GM18502 (cell line): ENCODE data around the gene BACE2.
"Not testable (repeated sequence)": the region's sequence is repeated elsewhere in the genome, so short reads cannot be mapped to it uniquely, and the experiment has no call there.

Source experiments
- ATAC-seq: cut with Tn5 transposase; IDR thresholded peaks from one replicate; pipeline ENCODE4 v1.9.1; 2021; ENCODE audit warnings: mild to moderate bottlenecking; ENCODE audit not compliant: unreplicated experiment, poor library complexity

BACE2 gene

DNA sequence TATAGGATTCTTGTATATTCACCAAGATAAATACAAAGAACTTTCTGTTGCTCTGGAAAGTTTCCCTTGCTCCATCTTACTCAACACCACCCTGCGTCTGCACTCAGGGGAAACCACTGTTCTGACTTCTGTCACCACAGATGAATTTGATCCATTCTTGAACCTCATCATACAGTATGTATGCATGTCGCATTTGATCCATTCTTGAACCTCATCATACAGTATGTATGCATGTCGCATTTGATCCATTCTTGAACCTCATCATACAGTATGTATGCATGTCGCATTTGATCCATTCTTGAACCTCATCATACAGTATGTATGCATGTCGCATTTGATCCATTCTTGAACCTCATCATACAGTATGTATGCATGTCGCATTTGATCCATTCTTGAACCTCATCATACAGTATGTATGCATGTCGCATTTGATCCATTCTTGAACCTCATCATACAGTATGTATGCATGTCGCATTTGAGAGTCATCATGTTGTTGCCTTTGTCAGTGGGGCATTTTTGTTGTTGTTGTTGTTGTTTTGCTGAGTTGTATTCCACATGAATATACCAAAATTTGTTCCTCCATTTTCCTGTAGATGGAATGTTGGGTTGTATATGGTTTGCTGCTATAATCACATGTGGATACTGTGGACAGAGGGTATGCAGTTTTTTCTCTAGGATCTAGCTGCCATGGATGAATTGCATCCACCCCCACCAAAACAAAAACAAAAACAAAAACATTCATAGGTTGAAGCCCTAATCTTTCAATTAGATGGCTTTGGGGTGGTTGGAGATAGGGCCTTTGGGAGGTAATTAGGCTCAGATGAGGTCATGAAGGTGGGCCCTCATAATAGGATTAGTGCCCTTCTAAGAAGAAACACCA is 145.6 kb downstream of the BACE2 start:
- ATAC-seq, result not testable (repeated sequence)

GRCh38 chr21:41315726-41316125 is 147.8 kb downstream of the BACE2 start:
- ATAC-seq, result no peak

DNA sequence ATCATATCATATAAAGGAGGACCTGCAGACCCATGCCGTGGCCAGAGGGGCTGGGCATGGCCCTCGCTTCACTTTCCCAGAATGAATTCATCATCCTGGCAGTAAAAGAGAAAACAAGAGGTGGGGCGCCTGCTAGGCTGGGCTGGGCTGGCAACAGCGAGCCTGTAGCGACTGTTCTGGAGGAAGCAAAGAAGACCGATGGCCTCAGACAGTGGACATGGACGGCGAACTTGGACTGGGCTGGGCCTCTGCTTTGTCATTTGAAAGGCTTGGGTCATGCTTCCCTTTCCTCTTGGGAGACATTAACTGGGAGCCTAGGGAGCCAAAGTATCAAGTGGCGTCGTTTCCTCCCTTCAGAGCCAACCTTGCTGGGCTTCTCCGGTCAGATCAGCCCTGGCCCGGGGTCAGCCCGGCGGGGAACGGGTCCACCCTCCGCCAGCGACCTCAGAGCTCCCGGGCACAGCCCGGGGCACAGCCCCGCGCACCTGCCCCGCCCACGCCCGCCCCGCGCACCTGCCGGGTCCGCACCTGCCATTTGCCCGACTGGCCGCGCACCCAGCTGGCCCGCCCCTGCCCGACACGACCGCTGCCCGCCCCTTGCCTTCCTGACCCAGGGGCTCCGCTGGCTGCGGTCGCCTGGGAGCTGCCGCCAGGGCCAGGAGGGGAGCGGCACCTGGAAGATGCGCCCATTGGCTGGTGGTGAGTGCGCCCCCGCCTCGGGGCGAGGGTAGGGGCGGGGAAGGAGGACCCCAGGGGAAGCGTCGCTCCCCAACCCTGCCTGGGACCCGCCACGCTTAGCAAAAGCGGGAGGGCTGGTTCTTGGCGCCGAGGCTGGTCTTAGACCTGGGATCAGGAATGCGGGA is 148.5 kb downstream of the BACE2 start, which contains the start of gene FAM3B:
Gene FAM3B, plus strand, starts transcription at position 602 of the 863 bp plus-strand sequence. Its CDS starts 79 bp downstream, at position 681.
- ATAC-seq, result no peak

DNA sequence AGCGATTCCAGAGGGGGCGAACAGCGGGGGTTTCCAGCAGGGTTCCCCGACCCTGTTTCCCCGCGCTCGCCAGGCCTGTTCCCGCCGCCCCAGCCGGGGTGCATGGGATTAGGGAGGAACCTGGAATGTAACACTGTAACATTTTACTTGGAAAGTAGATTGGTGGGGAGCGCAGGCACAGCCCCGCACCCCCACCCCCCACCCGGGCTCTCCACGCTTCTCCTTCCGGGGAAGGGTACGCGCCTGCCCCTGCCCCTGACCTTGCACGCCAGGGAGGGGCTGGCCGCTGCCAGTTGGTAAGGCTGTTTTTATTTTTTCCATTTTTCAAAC is 149.1 kb downstream of the BACE2 start:
- no peak for ATAC-seq

DNA sequence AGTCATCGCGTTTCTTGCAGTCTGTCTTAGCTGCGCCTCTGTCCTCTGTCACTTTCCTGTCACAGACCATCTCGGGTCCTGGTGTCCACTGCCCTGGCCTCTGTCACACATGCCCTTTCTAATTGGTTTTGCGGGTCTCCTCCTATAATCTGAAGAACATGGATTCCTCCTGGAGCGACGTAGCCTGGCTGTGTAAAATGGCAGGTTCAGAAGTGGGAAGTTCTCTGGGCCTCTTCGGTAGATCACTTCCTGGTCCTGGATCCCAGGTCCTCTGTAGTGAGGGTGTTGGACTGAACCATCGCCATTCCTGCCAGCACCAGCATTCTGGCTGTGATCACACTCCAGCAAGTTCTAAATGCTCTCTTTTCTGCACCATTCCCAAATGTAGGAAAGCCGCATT is 149.5 kb downstream of the BACE2 start:
- ATAC-seq, result no peak

DNA sequence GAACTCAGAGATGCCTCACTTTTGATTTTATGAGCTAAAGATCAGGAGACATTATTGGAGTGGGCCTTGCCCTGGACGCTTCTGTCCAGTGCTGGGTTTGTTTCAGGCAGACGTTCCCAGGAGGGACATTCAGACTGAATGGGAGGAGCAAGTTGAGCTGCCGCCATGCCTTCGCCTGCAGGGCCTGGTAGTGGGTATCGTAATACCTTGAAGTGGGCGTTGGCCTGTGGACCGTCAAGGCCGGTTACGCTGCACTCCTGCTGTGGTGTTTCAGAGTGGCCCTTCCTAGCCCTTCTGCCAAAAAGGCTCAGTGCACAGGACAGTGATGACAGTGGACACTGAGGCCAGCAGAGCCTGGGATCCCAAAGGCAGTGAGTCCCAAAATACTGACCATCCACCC is 150.3 kb downstream of the BACE2 start:
- no peak for ATAC-seq

DNA sequence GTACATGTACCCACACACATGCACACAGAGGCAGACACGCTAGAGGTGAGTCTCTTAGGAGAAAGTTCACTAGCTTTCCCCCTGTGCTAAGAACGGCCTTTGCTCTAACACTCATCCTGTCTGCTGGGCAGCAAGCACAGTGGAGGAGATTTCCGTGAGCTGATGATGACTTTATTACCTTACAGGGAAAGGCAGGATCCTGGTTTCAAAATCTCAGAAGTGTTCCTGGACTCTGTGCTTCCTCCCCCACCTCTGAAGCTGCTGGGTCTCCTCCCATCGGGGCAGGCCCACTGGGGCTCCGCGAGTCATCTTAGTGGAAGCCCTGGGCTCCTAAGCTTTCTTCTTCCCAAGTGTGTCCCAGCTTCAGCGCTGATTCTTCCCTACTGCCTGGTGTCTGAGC is 151.3 kb downstream of the BACE2 start:
- ATAC-seq, result no peak

- no peak for ATAC-seq
These were observed 153.4 kb downstream of the BACE2 start for GRCh38 chr21:41321211-41321907.

- ATAC-seq, result no peak
These were observed 154.0 kb downstream of the BACE2 start for GRCh38 chr21:41321908-41322495.

DNA sequence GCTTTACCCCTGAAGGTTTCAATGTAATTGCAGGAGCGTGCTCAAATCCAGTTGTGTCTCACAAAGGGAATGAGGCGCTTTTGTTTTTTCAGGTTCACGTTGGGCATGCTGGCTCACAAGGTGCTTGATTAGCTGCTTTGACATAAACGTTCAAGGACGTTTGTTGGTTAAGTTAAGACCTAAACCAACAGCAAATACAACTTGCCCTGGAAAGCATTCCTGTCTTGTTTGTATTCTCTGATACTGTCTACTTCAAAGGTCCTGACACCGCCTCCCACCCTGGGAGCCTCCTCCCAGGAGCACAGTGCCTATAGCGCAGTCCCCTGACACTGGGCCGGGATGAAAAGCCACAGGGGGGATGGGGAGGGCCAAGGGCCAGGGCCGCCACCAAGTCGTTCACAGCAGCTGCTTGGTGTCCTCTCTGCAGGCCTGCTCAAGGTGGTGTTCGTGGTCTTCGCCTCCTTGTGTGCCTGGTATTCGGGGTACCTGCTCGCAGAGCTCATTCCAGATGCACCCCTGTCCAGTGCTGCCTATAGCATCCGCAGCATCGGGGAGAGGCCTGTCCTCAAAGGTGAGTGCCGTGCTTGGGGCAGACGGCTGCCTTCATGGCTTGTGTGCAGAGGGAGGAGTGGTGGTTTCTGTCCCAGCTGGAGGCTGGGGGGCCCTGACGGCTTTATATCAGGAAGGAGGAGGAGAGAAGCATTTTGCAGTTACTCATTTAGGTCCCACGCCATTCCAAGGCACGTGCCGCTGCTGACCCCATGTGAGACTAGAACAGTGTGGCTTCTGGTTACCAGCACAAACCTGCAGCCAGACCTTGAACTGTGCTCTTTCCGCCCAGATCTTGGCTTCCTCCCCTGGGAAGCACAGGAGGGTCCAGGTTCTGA is 154.8 kb downstream of the BACE2 start:
- ATAC-seq, result no peak

DNA sequence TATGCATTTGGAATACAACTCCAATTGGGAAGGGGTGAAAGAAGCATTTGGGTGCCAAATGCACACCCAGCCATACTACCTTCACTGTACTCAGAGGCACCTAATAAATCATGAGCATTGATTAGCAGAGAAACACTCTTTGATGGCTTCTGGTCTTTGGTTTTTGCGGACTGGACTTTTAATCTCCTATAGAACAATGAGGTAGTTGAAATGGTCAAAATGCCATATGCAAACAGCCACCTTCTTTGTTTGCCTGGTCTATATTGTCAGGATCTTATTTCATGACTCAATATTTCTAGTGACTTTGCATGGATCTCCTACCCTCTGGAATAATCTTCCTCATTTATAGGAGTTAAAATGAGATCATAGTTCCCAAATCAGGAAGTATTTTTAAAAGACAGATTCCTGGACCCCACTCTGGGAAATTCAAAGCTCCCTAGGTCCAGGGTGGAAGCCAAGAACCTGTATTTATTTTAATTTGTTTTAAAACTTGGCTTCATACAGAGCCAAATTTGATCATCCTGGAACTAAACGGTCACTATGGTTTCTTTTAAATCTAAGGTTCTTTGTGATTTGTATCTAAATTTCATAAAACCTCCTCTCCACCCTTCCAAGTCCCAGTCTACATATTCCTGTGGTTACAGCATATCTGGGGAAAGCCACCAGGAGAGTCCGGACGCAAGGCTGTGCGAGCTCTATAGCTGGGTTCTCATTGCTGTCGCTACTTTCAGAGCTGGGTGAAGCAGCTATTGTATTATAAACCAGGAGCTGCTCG is 157.4 kb downstream of the BACE2 start:
- ATAC-seq, result no peak

DNA sequence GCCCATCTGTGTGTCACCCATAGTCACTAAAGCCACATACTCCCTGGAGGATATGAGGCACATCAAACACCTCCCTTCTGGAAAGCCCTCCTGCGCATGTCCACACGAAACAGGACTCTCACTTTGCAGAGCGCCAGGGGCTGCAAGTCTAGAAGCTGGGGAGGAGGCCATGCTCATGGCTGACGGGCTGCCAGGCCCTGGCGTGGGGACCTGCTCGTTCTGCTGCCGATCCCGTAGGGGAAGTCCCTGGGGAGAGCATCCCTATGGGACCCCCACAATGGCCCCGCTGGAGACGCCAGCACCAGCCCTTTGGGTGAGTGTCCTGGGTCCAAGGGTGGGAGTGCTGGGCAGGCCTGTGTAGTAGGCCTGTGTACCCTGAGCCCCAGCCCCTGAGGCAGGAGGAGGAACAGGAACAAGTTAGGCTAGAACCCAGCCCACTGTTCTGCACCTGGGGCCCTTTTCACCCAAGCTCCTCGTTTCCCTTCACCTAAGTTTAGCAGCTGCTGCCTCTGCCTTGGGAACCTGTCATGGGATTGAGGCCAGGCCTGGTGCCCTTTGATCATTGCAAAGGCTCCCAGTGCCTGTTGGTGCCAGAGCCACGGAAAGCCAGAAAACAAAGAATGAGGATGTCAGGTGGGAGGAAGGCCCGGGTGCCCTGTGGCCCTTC is 158.6 kb downstream of the BACE2 start:
- no peak for ATAC-seq

DNA sequence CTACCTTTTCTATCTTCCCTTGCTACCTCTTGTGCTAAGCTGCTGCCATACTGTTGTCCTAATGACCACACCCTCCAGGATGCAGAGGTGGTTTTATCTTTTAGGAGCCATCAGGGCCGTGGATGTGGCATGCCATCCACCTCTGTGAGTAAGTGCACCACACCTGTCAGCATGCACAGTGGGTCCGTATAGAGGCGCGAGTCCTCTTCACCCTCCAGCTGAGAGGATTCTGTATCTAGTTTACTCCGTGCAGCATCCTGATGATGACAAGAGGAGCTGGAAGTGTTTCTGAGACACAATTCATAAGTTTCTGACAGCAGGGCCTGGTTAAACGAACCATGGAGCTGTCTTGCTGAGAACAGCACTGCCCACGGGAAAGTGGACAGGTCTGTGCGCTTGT is 159.8 kb downstream of the BACE2 start:
- ATAC-seq, result no peak

DNA sequence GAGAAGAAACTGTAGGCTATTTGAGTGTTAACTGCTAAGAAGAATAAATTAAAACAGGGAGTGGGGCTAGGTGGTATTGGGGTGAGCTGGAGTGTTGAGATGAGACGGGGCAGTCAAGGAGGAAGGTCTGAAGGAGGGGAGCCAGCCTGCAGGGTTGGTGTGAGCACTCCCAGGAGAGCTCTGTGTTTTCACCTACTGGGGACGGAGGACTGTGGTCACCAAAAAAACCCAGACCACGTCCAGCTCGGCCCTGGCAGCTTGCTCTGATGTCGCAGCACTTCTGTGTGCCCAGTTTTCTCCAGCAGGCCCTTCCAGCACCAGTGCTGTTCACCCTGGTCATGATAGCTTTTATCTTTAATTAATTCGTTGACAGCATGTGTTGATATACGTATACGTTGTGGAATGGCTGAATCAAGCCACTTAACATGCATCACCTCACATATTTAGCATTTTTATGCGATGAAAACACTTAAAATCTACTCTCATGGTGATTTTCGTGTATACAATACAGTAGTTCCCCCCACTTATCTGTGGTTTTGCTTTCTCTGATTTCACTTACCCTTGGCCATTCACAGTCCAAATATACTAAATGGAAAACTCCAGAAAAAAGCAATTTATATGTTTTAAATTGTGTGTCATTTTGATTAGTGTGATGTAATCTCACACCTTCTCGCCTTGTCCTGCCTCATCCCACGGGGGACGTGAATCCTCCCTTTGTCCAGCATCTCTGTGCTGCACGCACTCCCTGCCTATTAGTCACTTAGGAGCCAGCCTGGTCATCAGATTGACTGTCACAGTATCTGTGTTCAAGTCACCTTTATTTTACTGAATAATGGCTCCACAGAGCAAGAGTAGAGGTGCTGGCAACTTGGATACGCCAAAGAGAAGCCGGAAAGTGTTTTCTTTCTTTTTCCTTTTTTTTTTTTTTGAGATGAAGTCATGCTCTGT is 161.0 kb downstream of the BACE2 start:
- ATAC-seq, result no peak
